Measurements from ENCODE around the gene MSI2.

Gene MSI2

DNA sequence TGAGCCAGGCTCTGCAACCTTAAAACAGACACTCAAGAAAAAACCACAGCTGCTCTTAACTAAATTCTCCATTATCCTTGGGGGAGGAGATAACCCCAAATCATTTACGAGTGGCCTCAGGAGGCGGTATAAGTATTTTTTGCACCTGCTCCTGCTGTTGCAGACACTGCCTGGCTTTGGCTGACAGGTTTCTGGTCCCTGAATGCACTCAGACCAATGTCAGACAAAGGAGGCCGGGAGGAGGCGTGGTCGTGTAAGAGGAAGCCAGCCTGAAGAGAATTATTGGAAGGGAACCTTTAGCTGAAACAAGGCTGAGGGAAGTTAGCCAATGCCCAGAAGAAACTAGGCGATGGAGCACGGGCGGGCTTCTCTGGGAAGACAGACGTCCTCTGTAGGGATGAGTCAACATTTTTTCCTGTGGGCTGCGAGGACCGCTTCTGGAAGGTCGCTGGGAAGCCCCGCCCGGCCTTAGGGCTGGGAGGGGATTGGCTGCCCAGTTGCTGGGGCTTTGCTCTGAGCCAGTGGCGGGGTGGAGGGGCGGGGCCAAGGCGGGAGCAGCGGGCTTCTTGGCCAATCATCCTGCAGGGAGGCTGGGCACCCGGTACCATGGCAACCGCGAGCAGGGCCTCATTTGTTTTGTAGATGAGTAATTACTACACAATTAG lies 406.5 kb downstream of the MSI2 start:
- TF ChIP-seq SP1 (IDR thresholded peaks at IDR 0.05): no peak
- TF ChIP-seq, protein P1, sequence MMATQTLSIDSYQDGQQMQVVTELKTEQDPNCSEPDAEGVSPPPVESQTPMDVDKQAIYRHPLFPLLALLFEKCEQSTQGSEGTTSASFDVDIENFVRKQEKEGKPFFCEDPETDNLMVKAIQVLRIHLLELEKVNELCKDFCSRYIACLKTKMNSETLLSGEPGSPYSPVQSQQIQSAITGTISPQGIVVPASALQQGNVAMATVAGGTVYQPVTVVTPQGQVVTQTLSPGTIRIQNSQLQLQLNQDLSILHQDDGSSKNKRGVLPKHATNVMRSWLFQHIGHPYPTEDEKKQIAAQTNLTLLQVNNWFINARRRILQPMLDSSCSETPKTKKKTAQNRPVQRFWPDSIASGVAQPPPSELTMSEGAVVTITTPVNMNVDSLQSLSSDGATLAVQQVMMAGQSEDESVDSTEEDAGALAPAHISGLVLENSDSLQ (IDR thresholded peaks at IDR 0.05): peak; percentile 97
- ChIA-PET CTCF (interaction anchor here (1.2 kb wide), 1 partner anchor 9 kb away, joined by 4 read pairs; no protein-coding TSS in a partner anchor), POLR2A (no interaction called here)
- peak; percentile 94 for DNase-seq (ENCODE audit: extremely low spot score)

DNA sequence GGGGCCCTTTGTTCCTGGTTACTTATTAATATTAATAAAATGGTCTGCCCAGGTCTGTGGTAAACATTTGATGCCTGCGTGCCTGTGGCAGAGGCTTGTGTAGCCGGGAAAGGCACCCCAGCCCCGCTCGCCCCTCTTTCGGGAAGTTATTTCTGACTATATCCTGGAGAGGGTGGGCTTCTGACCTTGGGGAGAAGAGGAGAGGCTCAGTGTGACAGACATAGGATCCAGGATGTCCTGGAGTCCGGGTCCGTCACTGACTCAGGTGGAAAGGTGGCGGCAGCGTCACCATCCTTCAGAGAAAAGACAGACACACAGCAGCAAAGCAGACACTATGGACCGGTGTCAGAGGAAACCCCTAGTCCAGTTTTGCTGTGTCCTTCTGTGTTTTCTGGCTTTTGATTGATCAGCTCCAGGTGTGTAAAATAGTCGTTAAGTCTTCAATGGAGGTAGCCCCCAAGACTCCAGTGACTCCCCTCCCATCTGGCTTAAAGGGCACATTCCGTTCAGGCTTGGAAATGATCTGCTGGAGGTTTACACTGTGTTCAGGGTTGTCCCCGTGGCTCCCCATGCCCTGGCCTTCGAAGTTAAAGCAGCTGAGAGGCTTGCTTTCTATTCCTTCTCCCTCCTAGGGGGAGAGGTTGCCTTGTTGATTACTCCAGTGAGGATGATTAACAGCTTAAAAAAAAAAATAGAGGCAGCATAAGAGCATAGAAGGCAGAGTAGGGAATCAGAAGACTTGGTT lies 407.2 kb downstream of the MSI2 start:
- TF ChIP-seq ZNF384 (IDR thresholded peaks at IDR 0.05): no peak
- no peak for TF ChIP-seq TARDBP (IDR thresholded peaks at IDR 0.05)
- TF ChIP-seq L3MBTL2 (conservative IDR thresholded peaks at IDR 0.05): no peak
- TF ChIP-seq LEF1 (IDR thresholded peaks at IDR 0.05; ENCODE audit: borderline replicate concordance): no peak
- TF ChIP-seq FOXM1 (IDR thresholded peaks at IDR 0.05; ENCODE audit: borderline replicate concordance): no peak
- no peak for TF ChIP-seq NFRKB (IDR thresholded peaks at IDR 0.05)
- TF ChIP-seq BHLHE40 (IDR thresholded peaks at IDR 0.05; ENCODE audit: borderline replicate concordance): no peak
- TF ChIP-seq, protein P1 (IDR thresholded peaks at IDR 0.05): no peak
- TF ChIP-seq FOXK2 (IDR thresholded peaks at IDR 0.05): no peak
- TF ChIP-seq SUZ12 (IDR thresholded peaks at IDR 0.05): no peak
- TF ChIP-seq SP1 (IDR thresholded peaks at IDR 0.05): no peak
- TF ChIP-seq CTBP1 (IDR thresholded peaks at IDR 0.05; ENCODE audit: borderline replicate concordance): no peak
- no peak for TF ChIP-seq ELF4 (IDR thresholded peaks at IDR 0.05)
- no peak for TF ChIP-seq HDGF (IDR thresholded peaks at IDR 0.05; ENCODE audit: borderline replicate concordance)
- TF ChIP-seq ARNT (IDR thresholded peaks at IDR 0.05): no peak
- no peak for TF ChIP-seq FOXA1 (IDR thresholded peaks at IDR 0.05)
- ChIA-PET CTCF (interaction anchor here (1.2 kb wide), 1 partner anchor 8 kb away, joined by 4 read pairs; no protein-coding TSS in a partner anchor), POLR2A (no interaction called here)
- DNase-seq (ENCODE audit: extremely low spot score): no peak

DNA sequence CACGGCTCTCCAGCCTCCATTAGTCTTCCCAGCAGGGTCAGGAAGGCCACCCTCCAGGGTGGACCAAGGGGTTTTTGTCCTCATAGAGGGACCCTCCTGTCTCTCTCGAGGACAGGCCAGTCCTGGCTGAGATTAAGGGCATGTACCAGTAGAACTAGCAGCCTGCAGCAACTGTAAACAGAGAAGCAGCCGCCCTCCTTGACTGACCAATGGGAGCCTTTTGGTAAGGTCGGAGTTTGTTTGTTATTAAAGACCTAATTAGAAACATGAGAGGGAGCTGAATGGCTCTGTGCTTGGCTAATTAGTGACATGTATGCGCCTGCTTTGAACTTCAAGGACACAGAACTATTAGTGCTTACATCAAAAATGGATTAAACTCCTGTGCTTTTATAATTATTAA lies 408.8 kb downstream of the MSI2 start:
- ChIA-PET CTCF (no interaction called here), POLR2A (no interaction called here)
- no peak for TF ChIP-seq CTBP1 (IDR thresholded peaks at IDR 0.05; ENCODE audit: borderline replicate concordance)
- TF ChIP-seq SP1 (IDR thresholded peaks at IDR 0.05): no peak
- no peak for TF ChIP-seq BHLHE40 (IDR thresholded peaks at IDR 0.05; ENCODE audit: borderline replicate concordance)
- TF ChIP-seq, protein P1 (IDR thresholded peaks at IDR 0.05): no peak
- TF ChIP-seq ELF4 (IDR thresholded peaks at IDR 0.05): no peak
- TF ChIP-seq SUZ12 (IDR thresholded peaks at IDR 0.05): no peak
- no peak for TF ChIP-seq FOXK2 (IDR thresholded peaks at IDR 0.05)
- no peak for TF ChIP-seq FOXM1 (IDR thresholded peaks at IDR 0.05; ENCODE audit: borderline replicate concordance)
- TF ChIP-seq HDGF (IDR thresholded peaks at IDR 0.05; ENCODE audit: borderline replicate concordance): no peak
- TF ChIP-seq NFRKB (IDR thresholded peaks at IDR 0.05): no peak
- no peak for TF ChIP-seq LEF1 (IDR thresholded peaks at IDR 0.05; ENCODE audit: borderline replicate concordance)
- no peak for TF ChIP-seq ZNF384 (IDR thresholded peaks at IDR 0.05)
- TF ChIP-seq ARNT (IDR thresholded peaks at IDR 0.05): no peak
- no peak for TF ChIP-seq L3MBTL2 (conservative IDR thresholded peaks at IDR 0.05)
- TF ChIP-seq FOXA1 (IDR thresholded peaks at IDR 0.05): no peak
- no peak for TF ChIP-seq TARDBP (IDR thresholded peaks at IDR 0.05)
- no peak for DNase-seq (ENCODE audit: extremely low spot score)

DNA sequence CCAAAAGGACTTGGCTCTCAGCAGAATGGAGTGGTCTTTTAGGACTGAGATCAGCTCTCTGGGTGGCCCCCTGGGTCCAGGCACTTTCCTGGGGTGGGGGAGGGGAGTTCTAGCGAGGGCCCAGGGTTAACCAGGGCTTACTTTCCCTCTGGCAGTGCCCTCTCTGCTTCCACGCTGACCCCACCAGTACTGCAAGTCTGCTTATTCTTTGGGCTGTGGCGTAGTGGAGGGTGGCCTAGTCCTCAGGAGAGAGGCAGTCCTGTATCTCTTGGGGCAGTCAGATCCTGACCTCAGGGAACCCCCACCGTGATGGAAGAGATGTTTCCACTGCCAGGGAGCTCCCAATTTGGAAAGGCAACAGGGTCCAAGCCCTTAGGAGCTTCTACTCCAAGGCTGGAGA lies 409.4 kb downstream of the MSI2 start:
- no peak for DNase-seq (ENCODE audit: extremely low spot score)
- POLR2A ChIA-PET: no interaction called here
- TF ChIP-seq FOXA1 (IDR thresholded peaks at IDR 0.05) (no peak), ARNT (IDR thresholded peaks at IDR 0.05) (no peak), ELF4 (IDR thresholded peaks at IDR 0.05) (no peak), NFRKB (IDR thresholded peaks at IDR 0.05) (no peak), LEF1 (IDR thresholded peaks at IDR 0.05; ENCODE audit: borderline replicate concordance) (no peak), CTBP1 (IDR thresholded peaks at IDR 0.05; ENCODE audit: borderline replicate concordance) (no peak), HDGF (IDR thresholded peaks at IDR 0.05; ENCODE audit: borderline replicate concordance) (no peak)
- CTCF ChIA-PET: no interaction called here

DNA sequence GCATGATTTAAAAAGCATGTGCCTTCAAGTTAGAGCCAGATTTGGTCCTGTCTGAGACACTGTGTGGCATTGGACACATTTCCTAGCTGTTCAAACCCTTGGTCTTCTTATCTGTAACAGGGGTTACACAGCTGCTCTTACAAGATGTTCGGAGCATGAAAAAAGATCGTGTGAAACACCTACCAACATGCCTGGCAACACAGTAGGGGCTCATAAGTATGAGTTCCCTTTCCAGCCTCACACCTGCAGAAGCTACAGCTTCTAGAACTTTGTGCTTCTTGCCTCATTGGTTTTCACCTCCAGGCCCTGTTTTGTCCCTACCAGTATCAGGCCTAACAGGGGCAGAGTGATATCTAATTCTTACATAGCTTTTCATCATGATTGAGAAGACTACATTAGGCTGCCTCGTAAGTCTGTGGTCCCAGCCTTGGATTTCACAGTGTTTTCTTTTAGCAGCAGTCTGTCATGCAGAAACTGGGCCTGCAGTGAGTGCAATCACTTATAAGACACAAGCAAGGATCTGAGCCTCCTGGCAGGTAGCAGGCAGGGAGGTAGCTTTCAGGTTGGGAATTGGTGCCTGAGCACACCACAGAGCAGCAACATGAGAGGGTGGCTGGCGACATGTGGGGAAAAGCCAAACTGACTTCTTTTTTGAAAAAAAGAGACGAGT lies 410.0 kb downstream of the MSI2 start:
- ChIA-PET CTCF (no interaction called here), POLR2A (no interaction called here)
- no peak for TF ChIP-seq BHLHE40 (IDR thresholded peaks at IDR 0.05; ENCODE audit: borderline replicate concordance)
- TF ChIP-seq HDGF (IDR thresholded peaks at IDR 0.05; ENCODE audit: borderline replicate concordance): no peak
- no peak for TF ChIP-seq LEF1 (IDR thresholded peaks at IDR 0.05; ENCODE audit: borderline replicate concordance)
- no peak for TF ChIP-seq L3MBTL2 (conservative IDR thresholded peaks at IDR 0.05)
- TF ChIP-seq ELF4 (IDR thresholded peaks at IDR 0.05): no peak
- TF ChIP-seq FOXM1 (IDR thresholded peaks at IDR 0.05; ENCODE audit: borderline replicate concordance): no peak
- TF ChIP-seq FOXA1 (IDR thresholded peaks at IDR 0.05): no peak
- TF ChIP-seq TARDBP (IDR thresholded peaks at IDR 0.05): no peak
- TF ChIP-seq ZNF384 (IDR thresholded peaks at IDR 0.05): no peak
- TF ChIP-seq SUZ12 (IDR thresholded peaks at IDR 0.05): no peak
- TF ChIP-seq, protein P1 (IDR thresholded peaks at IDR 0.05): no peak
- TF ChIP-seq CTBP1 (IDR thresholded peaks at IDR 0.05; ENCODE audit: borderline replicate concordance): no peak
- TF ChIP-seq FOXK2 (IDR thresholded peaks at IDR 0.05): no peak
- TF ChIP-seq SP1 (IDR thresholded peaks at IDR 0.05): no peak
- TF ChIP-seq ARNT (IDR thresholded peaks at IDR 0.05): no peak
- TF ChIP-seq NFRKB (IDR thresholded peaks at IDR 0.05): no peak
- DNase-seq (ENCODE audit: extremely low spot score): no peak

Measured in HEK293T (cell line).